ENCODE results near the gene TAPBPL.

DNA sequence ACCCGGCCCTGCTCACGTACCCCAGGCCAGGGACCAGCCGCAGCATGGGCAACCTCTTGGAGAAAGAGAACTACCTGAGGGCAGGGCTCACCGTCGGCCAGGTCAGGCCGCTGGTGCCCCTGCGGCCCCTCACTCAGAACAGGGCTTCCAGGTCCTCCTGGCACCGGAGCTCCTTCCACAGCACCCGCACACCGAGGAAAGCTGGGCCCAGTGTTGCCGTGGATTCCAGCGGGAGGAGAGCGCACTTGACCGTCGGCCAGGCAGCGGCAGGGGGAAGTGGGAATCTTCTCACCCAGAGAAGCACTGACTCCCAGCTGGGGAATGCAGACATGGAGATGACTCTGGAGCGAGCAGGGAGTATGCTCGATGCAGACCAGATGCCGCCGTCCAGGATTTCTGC, 26.6 kb downstream of the TAPBPL start:
- TF ChIP-seq POLR2A (IDR thresholded peaks at IDR 0.05) = no peak
- no peak for TF ChIP-seq EP300 (IDR thresholded peaks at IDR 0.05)
- TF ChIP-seq, protein P1, sequence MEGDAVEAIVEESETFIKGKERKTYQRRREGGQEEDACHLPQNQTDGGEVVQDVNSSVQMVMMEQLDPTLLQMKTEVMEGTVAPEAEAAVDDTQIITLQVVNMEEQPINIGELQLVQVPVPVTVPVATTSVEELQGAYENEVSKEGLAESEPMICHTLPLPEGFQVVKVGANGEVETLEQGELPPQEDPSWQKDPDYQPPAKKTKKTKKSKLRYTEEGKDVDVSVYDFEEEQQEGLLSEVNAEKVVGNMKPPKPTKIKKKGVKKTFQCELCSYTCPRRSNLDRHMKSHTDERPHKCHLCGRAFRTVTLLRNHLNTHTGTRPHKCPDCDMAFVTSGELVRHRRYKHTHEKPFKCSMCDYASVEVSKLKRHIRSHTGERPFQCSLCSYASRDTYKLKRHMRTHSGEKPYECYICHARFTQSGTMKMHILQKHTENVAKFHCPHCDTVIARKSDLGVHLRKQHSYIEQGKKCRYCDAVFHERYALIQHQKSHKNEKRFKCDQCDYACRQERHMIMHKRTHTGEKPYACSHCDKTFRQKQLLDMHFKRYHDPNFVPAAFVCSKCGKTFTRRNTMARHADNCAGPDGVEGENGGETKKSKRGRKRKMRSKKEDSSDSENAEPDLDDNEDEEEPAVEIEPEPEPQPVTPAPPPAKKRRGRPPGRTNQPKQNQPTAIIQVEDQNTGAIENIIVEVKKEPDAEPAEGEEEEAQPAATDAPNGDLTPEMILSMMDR (IDR thresholded peaks at IDR 0.05) = no peak

All from ovary (tissue), 3 donors.